ENCODE measurements around the gene ANKS3.

Gene ANKS3

DNA sequence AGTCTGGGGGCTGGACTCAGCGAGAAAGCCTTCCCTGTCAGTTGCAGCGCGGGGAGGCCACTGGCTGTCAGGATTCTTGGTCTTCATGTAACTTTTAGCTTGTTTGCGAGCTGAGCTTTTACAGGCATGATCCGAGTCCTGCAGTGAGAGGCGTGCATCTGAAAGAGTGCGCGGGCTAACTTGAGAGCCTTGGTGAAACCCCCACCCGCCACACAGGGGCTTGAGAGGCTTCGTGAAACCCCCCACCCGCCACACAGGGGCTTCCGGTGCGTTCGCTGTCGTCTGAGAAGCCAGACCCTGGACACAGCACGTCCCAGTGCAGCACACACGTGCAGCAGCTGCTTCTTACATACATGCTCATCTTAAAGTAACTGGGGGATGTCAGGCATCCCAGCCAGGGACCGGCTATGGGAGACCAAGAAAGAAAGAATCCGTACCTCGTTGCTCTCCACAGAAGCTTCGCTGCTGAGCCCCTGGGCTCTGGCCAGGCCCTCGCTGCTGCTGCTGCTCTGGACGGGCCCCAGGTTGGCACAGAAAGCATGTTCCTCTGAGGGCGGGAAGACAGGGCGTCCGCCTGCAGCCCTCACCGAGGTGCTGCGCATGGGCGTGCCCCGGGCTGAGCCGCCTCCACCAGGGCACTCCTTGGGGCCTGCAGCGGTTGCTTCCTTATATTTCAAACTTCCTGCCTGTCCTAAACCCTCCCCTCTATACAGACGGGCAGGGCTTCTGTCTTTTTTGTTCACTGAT, 32.9 kb downstream of the ANKS3 start:
- no peak for FAIRE-seq
- TF ChIP-seq POLR2A (IDR thresholded peaks at IDR 0.05; ENCODE audit: low read depth, low read length) = no peak
- DNase-seq (ENCODE audit: insufficient read length, low spot score) = no peak

DNA sequence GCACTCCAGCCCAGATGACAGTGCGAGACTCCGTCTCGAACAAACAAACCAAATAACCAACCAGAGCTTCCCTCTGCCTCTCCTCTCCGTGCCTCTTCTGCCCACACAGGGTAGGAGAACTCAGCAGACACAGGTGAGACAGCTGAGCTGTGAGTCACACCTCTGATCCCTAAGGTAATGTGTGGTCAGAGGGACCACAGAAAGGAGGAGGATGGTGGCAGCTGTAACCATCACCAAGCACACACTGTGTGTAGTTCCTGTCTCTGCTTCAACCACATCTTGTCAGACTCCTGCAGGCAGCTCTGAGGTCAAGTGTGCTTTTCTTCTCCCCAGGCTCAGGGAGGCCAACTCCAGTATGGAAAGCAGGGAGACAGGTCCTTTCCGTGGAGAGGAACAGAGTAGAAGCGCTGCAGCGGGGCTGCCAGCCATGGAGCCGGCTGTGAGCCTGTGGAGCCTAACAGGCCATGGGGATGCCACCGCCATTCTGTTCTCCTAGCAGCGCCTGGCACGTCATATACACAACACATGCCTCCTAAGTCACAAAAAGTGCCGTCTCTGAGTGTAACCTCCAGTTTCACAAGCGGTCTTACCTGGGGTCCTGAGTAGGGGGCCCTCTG, 33.6 kb downstream of the ANKS3 start:
- FAIRE-seq = no peak
- no peak for DNase-seq (ENCODE audit: insufficient read length, low spot score)
- TF ChIP-seq POLR2A (IDR thresholded peaks at IDR 0.05; ENCODE audit: low read depth, low read length) = no peak

GRCh38 chr16:4699046-4699556, 35.0 kb downstream of the ANKS3 start:
- TF ChIP-seq POLR2A (IDR thresholded peaks at IDR 0.05; ENCODE audit: low read depth, low read length) = no peak
- no peak for FAIRE-seq
- no peak for DNase-seq (ENCODE audit: insufficient read length, low spot score)

DNA sequence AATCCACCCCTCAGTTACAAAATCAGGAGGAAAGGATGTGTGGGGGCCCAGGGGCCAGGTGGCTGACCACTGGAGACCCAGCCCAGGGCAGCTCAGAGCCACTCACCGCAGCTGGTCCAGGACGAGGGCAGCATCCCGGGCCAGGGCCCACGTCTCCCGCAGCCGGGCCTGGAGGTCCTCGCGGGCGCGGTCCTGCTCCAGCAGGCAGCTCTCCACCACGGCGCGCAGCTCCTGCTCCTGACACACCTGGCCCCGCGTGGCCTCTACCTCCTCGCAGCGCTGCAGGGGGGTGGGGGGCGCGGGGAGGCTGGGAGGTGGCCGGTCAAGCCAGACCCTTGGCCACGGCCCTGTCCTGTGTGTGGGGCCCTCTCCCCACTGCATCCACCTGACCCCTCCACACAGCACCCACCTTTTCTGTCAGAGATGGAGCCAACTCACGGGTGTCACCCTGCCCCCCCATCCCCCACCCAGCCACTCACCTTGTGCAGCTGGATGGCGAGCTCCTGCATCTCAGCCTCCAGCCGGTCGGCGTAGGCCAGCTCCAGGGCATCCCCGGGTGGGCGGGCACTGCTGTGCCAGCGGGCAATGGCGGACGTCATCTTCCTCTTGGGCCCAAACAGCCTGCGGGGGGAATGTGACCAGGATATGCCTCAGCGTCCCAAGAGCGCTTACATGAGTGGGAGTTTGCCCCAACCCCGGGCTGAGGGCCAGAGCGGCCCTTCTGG, 35.6 kb downstream of the ANKS3 start:
- TF ChIP-seq POLR2A (IDR thresholded peaks at IDR 0.05; ENCODE audit: low read depth, low read length) = no peak
- no peak for DNase-seq (ENCODE audit: insufficient read length, low spot score)
- no peak for FAIRE-seq

DNA sequence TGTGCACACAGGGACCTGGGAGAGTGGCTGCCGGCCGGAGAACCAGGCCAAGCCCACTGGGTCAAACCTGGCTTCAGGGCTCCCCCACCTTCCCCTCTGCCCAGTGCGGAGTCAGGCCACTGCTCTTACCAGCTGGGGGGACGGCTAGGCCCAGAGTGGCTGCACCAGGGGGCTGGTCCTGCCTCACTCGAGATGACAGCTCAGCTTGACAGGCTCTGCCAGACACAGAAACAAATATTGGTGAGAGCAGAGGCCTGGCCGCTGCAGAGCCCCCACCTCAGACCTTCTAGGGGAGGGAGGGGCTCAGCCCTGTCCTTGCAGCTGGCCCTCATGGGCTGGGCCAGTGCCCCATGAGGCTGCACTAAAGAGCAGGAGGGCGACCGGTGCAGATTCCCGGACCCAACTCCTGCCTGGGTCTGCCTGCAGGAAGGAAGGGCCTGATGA, 36.2 kb downstream of the ANKS3 start:
- no peak for FAIRE-seq

DNA sequence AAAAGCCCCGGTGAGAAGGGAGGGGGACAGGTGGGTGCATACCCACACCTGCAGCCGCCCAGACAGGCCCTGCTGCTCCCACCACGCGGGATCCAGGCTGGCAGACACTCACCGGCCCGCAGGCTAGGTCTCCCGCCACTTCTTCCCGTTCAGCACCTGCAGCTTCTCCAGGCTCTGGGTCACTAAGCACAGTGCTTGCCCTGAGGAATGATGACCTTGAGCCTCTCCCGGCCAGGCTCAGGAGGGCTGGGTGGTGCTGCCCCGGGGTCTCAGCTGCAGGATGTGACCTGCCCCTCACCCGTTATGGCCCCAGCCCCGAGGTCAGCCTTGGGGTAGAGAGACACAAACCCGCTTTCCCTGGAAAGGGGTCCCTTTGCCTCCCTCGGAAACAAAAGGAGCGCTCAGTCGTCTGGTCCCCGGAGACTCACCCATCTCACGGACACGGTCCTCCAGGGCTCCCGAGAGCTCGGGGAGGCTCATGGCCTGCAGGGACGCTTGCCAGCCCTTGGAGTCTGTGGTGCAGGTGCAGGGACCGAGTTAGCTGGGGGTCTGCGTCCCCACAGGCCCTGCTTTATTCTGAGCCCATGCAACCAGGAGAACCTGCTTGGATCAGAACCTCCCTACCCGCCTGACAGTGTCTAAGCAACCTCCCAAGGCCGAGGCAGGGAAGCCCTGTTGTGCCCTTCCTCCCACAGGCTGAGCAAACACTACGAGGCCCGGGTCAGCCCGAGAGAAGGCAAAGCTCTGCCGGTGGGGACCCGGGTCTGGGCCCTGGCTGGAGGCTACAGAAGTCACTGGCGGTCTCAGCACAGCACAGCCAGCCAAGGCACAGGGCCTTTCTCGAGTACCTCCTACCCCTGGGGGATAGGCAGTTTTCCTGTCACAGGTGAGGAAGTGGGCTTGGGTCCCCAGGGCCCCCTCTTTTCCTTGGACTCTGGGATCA, 36.9 kb downstream of the ANKS3 start:
- DNase-seq (ENCODE audit: insufficient read length, low spot score) (no peak), FAIRE-seq (no peak)
- no peak for TF ChIP-seq POLR2A (IDR thresholded peaks at IDR 0.05; ENCODE audit: low read depth, low read length)

More for the DNA sequence above, 36.2 kb downstream of the ANKS3 start:
- no peak for DNase-seq (ENCODE audit: insufficient read length, low spot score)
- no peak for TF ChIP-seq POLR2A (IDR thresholded peaks at IDR 0.05; ENCODE audit: low read depth, low read length)

GRCh38 chr16:4696172-4696904, 37.7 kb downstream of the ANKS3 start:
- DNase-seq (ENCODE audit: insufficient read length, low spot score) = no peak
- FAIRE-seq = no peak

DNA sequence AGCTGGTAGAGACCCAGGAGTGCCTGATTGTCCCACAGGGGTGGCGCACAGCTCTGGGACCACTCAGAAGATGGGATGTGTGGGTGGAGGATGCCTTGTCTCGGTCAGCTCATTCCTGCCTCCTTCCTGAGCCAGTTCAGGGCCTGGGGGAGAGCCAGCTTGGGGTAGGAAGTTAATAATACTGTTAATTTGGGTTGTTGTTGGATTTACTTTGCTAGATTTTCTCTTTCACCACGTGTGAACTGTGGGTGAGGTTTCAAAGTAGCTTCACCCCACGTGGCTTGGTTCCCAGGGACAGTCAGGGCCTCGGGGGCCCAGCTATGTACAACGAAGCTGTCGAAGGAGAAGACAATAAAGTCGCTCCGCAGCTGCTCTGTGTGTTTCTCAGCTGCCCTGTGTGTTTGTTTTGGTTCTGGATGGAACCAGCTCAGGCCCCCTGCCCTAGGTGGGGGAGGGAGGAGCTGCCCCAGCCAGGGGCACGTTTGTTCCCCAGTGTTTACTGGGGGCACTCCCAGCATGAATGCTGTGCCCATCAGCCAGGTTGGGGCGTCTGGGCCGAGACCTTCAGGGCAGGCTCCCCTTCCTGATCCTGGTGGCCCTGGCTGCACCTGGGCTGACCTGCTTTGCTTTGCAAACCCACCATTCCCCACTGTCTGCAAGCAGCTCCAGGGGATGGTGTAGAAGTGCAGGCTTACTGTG, 38.4 kb downstream of the ANKS3 start:
- FAIRE-seq (no peak), DNase-seq (ENCODE audit: insufficient read length, low spot score) (no peak)
- TF ChIP-seq POLR2A (IDR thresholded peaks at IDR 0.05; ENCODE audit: low read depth, low read length) = no peak

More at GRCh38 chr16:4696172-4696904, 37.7 kb downstream of the ANKS3 start:
- no peak for TF ChIP-seq POLR2A (IDR thresholded peaks at IDR 0.05; ENCODE audit: low read depth, low read length)

DNA sequence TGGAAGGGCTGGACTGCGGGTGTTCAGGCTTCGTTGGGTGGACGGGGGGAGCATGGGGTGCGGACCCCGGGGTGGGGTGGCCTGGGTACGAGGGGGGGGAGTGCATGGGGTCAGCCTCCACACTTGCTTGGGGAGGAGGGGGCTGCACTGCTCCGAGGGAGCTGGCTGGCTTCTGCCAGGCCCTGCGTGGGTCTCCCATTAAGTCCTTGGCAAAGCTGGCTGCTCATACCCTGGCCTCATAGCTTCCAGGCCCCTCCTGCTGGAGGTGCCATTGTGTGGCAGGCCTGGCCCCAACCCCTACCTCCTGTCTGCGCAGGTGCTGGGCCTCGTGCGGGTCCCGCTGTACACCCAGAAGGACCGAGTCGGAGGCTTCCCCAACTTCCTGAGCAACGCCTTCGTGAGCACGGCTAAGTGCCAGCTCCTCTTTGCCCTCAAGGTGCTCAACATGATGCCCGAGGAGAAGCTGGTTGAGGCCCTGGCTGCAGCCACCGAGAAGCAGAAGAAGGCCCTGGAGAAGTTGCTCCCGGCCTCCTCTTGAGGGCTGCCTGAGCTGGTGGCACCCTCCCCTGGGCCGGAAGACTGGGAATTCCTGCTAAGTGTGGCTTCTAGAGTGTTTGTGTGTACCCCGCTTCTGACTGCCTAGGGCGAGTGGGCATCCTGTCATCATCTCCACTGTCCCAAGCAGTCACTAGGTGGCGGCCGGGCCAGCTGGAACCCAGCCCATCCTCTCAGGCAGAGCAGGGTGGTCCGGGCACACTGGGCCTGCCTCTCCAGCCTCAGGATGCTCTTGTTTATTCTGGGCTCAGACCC, 39.2 kb downstream of the ANKS3 start:
- no peak for DNase-seq (ENCODE audit: insufficient read length, low spot score)
- FAIRE-seq = no peak
- TF ChIP-seq POLR2A (IDR thresholded peaks at IDR 0.05; ENCODE audit: low read depth, low read length) = no peak

DNA sequence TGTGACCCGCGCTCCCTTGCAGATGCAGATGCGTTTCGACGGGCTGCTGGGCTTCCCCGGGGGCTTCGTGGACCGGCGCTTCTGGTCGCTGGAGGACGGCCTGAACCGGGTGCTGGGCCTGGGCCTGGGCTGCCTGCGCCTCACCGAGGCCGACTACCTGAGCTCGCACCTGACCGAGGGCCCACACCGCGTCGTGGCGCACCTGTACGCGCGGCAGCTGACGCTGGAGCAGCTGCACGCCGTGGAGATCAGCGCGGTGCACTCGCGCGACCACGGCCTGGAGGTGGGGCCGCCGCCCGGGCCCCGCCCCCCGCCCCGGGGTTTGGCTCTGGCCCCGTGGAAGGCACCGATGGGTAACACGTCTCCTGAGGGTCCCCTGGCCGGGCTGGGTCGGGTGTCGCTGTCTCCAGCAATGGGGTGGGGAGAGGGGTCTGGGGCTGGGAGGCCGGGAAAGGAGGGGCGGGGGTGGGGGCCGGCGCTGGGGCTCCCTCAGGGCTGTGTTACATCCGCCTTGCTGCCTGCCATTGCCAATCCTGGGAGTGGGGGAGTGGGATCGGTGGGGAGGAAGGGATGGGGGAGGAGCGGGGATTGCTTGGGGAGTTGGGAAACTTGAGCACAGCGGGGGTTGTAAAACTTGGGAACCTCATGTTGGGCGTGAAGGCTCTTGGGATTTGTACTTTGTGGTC, 40.0 kb downstream of the ANKS3 start:
- no peak for FAIRE-seq
- TF ChIP-seq POLR2A (IDR thresholded peaks at IDR 0.05; ENCODE audit: low read depth, low read length) = 0 out of 2 replicates have a peak, but pooled peaks have one; percentile 21
- peak; percentile 71 for DNase-seq (ENCODE audit: insufficient read length, low spot score)

All from H54 (cell line).